Keratinocyte (primary cell): Measurements from ENCODE around the gene EXOC3.

Source experiments
- EZH2 ChIP-seq: IDR thresholded peaks from one replicate; pipeline ENCODE4 v1.6.1; 2012; ENCODE audit warnings: inconsistent platforms, mild to moderate bottlenecking, low read length, moderate library complexity
- TF ChIP-seq, protein P1 (sequence below), 3 experiments: IDR thresholded peaks in 1 of 3; conservative IDR thresholded peaks in 1 of 3; optimal IDR thresholded peaks in 1 of 3; 2 replicates in 2 of 3; 3 replicates in 1 of 3; pipeline versions ENCODE3 to v1.5.1; 2011; ENCODE audit warnings: low read length in 3 of 3, mild to moderate bottlenecking in 3 of 3, moderate library complexity in 2 of 3, control low read depth in 1 of 3, inconsistent platforms in 1 of 3; ENCODE audit not compliant: insufficient read depth in 2 of 3; ENCODE audit errors: extremely low read depth in 1 of 3

DNA sequence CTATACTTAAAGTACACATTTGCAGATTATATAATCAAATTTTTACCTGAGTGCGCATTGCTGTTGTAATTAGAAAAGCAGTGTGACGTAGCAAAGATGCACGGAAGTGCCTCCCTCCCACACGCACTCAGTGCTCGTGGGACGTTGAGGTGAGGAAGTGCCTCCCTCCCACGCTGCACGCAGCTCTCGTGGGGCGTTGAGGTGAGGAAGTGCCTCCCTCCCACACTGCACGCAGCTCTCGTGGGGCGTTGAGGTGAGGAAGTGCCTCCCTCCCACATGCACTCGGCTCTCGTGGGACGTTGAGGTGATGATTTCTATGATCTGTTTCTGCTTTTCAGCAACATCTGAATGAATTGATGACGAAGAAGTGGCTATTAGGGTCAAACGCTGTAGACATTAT is 21.0 kb downstream of the EXOC3 start:
- TF ChIP-seq, protein P1, sequence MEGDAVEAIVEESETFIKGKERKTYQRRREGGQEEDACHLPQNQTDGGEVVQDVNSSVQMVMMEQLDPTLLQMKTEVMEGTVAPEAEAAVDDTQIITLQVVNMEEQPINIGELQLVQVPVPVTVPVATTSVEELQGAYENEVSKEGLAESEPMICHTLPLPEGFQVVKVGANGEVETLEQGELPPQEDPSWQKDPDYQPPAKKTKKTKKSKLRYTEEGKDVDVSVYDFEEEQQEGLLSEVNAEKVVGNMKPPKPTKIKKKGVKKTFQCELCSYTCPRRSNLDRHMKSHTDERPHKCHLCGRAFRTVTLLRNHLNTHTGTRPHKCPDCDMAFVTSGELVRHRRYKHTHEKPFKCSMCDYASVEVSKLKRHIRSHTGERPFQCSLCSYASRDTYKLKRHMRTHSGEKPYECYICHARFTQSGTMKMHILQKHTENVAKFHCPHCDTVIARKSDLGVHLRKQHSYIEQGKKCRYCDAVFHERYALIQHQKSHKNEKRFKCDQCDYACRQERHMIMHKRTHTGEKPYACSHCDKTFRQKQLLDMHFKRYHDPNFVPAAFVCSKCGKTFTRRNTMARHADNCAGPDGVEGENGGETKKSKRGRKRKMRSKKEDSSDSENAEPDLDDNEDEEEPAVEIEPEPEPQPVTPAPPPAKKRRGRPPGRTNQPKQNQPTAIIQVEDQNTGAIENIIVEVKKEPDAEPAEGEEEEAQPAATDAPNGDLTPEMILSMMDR (optimal IDR thresholded peaks at IDR 0.05 in 1 of 3, IDR thresholded peaks at IDR 0.05 in 1 of 3, conservative IDR thresholded peaks at IDR 0.05 in 1 of 3; ENCODE audit: extremely low read depth in 1 of 3, insufficient read depth in 2 of 3, low read length in 3 of 3): no peak
- TF ChIP-seq EZH2: no peak
